ENCODE measurements around the gene ZNF462. TPM values are rescaled to one million over a fixed set of nuclear protein-coding genes. Genes with fewer than 3 reads are reported as not detected.

Gene ZNF462
- total and polyA plus RNA-seq, 2 donors (not counting 1 experiment from before 2014, with no cell fraction given), result 6.0 to 27.4 TPM

- no peaks in the 10 kb centered on the region for H4K20me1 ChIP-seq (ENCODE audit: control insufficient read depth, extremely low read depth, insufficient read depth, low read length)
- no peak overlapping the region for H3K4me3 ChIP-seq (replicated peaks in 1 of 4; ENCODE audit: control extremely low read depth in 1 of 4, insufficient read depth in 1 of 4, low read depth in 3 of 4, low read length in 4 of 4)
- H3K36me3 ChIP-seq (ENCODE audit: control insufficient read depth, insufficient read depth, low read length), result no peaks in the 10 kb centered on the region
- H3K27me3 ChIP-seq (ENCODE audit: control insufficient read depth, insufficient read depth, low read length), result no peaks in the 10 kb centered on the region
- no peak overlapping the region for H3K9ac ChIP-seq (ENCODE audit: insufficient read depth, low read length)
- TF ChIP-seq, protein P1, sequence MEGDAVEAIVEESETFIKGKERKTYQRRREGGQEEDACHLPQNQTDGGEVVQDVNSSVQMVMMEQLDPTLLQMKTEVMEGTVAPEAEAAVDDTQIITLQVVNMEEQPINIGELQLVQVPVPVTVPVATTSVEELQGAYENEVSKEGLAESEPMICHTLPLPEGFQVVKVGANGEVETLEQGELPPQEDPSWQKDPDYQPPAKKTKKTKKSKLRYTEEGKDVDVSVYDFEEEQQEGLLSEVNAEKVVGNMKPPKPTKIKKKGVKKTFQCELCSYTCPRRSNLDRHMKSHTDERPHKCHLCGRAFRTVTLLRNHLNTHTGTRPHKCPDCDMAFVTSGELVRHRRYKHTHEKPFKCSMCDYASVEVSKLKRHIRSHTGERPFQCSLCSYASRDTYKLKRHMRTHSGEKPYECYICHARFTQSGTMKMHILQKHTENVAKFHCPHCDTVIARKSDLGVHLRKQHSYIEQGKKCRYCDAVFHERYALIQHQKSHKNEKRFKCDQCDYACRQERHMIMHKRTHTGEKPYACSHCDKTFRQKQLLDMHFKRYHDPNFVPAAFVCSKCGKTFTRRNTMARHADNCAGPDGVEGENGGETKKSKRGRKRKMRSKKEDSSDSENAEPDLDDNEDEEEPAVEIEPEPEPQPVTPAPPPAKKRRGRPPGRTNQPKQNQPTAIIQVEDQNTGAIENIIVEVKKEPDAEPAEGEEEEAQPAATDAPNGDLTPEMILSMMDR (conservative IDR thresholded peaks at IDR 0.05 in 1 of 2, IDR thresholded peaks at IDR 0.05 in 1 of 2; ENCODE audit: low read depth in 1 of 2, low read length in 2 of 2), result no peak
- no peak for TF ChIP-seq EZH2 (IDR thresholded peaks at IDR 0.05; ENCODE audit: low read length, missing control alignments)
- no peak for DNase-seq (ENCODE audit: low read depth in 2 of 2)
- H3K27ac ChIP-seq (ENCODE audit: insufficient read depth, low read length), result no peak overlapping the region
- no peak overlapping the region for H3K4me2 ChIP-seq (ENCODE audit: extremely low read depth, insufficient read depth, low read length)
- no peaks in the 10 kb centered on the region for H3K4me1 ChIP-seq (ENCODE audit: control insufficient read depth, extremely low read depth, insufficient read depth, low read length)
- no peak overlapping the region for H2AFZ ChIP-seq (ENCODE audit: low read length)
- no peaks in the 10 kb centered on the region for H3K9me3 ChIP-seq (ENCODE audit: control insufficient read depth, insufficient read depth, low read depth, low read length)
- H3K79me2 ChIP-seq (ENCODE audit: control insufficient read depth, insufficient read depth, low read length), result no peaks in the 10 kb centered on the region
Measured at GRCh38 chr9:106828965-106829364, 34.0 kb upstream of the ZNF462 start.

DNA sequence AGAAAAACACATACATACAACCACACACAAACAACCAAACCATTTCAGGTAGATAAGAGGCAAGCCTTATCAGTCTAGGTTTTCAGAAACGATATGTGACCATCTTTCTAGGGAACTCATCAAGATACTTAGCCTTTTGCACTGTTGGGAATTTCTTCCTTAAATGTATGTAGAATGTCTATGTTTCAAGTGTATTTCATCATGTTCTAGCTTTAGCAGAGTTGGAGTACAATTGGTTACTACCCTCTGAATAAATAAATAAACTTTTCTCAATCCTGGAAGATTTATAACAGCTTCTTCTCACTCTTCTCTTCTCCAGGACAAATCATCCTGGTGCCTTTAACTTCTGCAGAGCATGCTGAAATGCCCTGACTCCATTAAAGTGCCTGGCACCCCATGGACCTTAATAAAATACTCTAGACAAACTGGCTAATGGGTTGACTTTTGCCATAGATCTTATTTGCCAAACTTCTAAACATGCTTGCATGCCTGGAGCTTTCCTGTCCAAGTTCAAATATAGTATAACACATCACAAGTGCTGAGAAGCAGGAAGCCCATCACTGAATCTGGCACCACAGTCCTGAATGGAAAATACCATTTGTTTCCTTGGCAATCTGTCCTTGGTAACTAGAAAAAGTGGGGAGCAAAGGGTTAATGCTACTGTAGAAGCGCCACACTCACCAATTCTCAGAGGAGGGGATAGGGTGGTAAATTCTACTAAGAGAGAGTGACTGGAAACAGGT, 33.1 kb upstream of the ZNF462 start:
- H3K36me3 ChIP-seq (ENCODE audit: control insufficient read depth, insufficient read depth, low read length), result no peaks in the 10 kb centered on the region
- no peak overlapping the region for H3K9ac ChIP-seq (ENCODE audit: insufficient read depth, low read length)
- H3K27ac ChIP-seq (ENCODE audit: insufficient read depth, low read length), result no peak overlapping the region
- no peaks in the 10 kb centered on the region for H3K27me3 ChIP-seq (ENCODE audit: control insufficient read depth, insufficient read depth, low read length)
- TF ChIP-seq, protein P1 (conservative IDR thresholded peaks at IDR 0.05 in 1 of 2, IDR thresholded peaks at IDR 0.05 in 1 of 2; ENCODE audit: low read depth in 1 of 2, low read length in 2 of 2), result no peak
- H3K79me2 ChIP-seq (ENCODE audit: control insufficient read depth, insufficient read depth, low read length), result no peaks in the 10 kb centered on the region
- no peaks in the 10 kb centered on the region for H3K4me1 ChIP-seq (ENCODE audit: control insufficient read depth, extremely low read depth, insufficient read depth, low read length)
- no peak overlapping the region for H3K4me3 ChIP-seq (replicated peaks in 1 of 4; ENCODE audit: control extremely low read depth in 1 of 4, insufficient read depth in 1 of 4, low read depth in 3 of 4, low read length in 4 of 4)
- no peak overlapping the region for H2AFZ ChIP-seq (ENCODE audit: low read length)
- DNase-seq (ENCODE audit: low read depth in 2 of 2), result peak in 1 of 2 donors; percentile 74
- no peak overlapping the region for H3K4me2 ChIP-seq (ENCODE audit: extremely low read depth, insufficient read depth, low read length)
- no peaks in the 10 kb centered on the region for H3K9me3 ChIP-seq (ENCODE audit: control insufficient read depth, insufficient read depth, low read depth, low read length)
- H4K20me1 ChIP-seq (ENCODE audit: control insufficient read depth, extremely low read depth, insufficient read depth, low read length), result no peaks in the 10 kb centered on the region

- no peak overlapping the region for H3K27ac ChIP-seq (ENCODE audit: insufficient read depth, low read length)
- TF ChIP-seq, protein P1 (conservative IDR thresholded peaks at IDR 0.05 in 1 of 2, IDR thresholded peaks at IDR 0.05 in 1 of 2; ENCODE audit: low read depth in 1 of 2, low read length in 2 of 2), result no peak
- TF ChIP-seq EZH2 (IDR thresholded peaks at IDR 0.05; ENCODE audit: low read length, missing control alignments), result no peak
- no peak overlapping the region for H2AFZ ChIP-seq (ENCODE audit: low read length)
- H3K4me2 ChIP-seq (ENCODE audit: extremely low read depth, insufficient read depth, low read length), result no peak overlapping the region
- DNase-seq (ENCODE audit: low read depth in 2 of 2), result peak in 1 of 2 donors; percentile 31
- no peak overlapping the region for H3K9ac ChIP-seq (ENCODE audit: insufficient read depth, low read length)
- no peaks in the 10 kb centered on the region for H3K4me1 ChIP-seq (ENCODE audit: control insufficient read depth, extremely low read depth, insufficient read depth, low read length)
- H3K27me3 ChIP-seq (ENCODE audit: control insufficient read depth, insufficient read depth, low read length), result no peaks in the 10 kb centered on the region
- no peaks in the 10 kb centered on the region for H4K20me1 ChIP-seq (ENCODE audit: control insufficient read depth, extremely low read depth, insufficient read depth, low read length)
- no peaks in the 10 kb centered on the region for H3K36me3 ChIP-seq (ENCODE audit: control insufficient read depth, insufficient read depth, low read length)
- no peaks in the 10 kb centered on the region for H3K9me3 ChIP-seq (ENCODE audit: control insufficient read depth, insufficient read depth, low read depth, low read length)
- no peak overlapping the region for H3K4me3 ChIP-seq (replicated peaks in 1 of 4; ENCODE audit: control extremely low read depth in 1 of 4, insufficient read depth in 1 of 4, low read depth in 3 of 4, low read length in 4 of 4)
- H3K79me2 ChIP-seq (ENCODE audit: control insufficient read depth, insufficient read depth, low read length), result no peaks in the 10 kb centered on the region
Measured at GRCh38 chr9:106830527-106831150, 32.3 kb upstream of the ZNF462 start.

All from fibroblast of lung (primary cell).